ENCODE results near the gene WDR1.

- TF ChIP-seq EZH2 (IDR thresholded peaks at IDR 0.05), result no peak
- no peak for TF ChIP-seq POLR2AphosphoS5 (IDR thresholded peaks at IDR 0.05; ENCODE audit: borderline replicate concordance, low read depth, low read length)
Measured at GRCh38 chr4:10089346-10089745, 27.3 kb downstream of the WDR1 start.
